ENCODE results near the gene AJM1.

GRCh38 chr9:136848393-136849037 is 6.2 kb downstream of the AJM1 start:
- TF ChIP-seq TCF12 (IDR thresholded peaks at IDR 0.05; ENCODE audit: low read depth) (no peak; the same call in 1 of the 2 replicates), USF1 (IDR thresholded peaks at IDR 0.05) (no peak), NFIC (IDR thresholded peaks at IDR 0.05) (no peak), TAF1 (IDR thresholded peaks at IDR 0.05; ENCODE audit: low read depth) (no peak; the same call in 1 of the 2 replicates), EP300 (IDR thresholded peaks at IDR 0.05; ENCODE audit: borderline replicate concordance) (no peak), MAX (IDR thresholded peaks at IDR 0.05) (no peak), FOXM1 (IDR thresholded peaks at IDR 0.05; ENCODE audit: borderline replicate concordance, low read depth) (no peak), CEBPB (IDR thresholded peaks at IDR 0.05) (no peak), TEAD4 (IDR thresholded peaks at IDR 0.05) (no peak)
